ENCODE results near the gene DENND5A.
"Not testable (repeated sequence)": the region's sequence is repeated elsewhere in the genome, so short reads cannot be mapped to it uniquely, and the experiment has no call there.

The DENND5A gene

DNA sequence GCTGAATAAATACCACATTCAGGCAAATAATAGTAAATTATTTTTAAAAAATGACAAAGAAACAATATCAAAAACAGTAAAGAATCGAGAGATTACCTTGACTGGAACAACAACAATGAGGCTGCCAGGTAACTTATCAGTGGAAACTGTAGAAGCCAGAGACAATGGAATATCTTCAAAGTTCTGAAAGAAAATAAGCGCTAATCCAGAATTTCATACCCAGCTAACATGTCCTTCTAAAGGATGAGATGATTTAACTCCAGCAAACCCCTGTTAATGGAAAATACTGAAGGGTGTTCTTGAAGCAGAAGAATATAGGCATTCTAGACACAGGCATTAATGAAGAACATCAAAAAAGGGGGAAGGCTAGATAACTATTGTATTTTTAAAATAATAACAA is 153.1 kb downstream of the DENND5A start:
- intact Hi-C loops (cut with DNase I) = no loop called here
- DNase-seq = no peak

DNA sequence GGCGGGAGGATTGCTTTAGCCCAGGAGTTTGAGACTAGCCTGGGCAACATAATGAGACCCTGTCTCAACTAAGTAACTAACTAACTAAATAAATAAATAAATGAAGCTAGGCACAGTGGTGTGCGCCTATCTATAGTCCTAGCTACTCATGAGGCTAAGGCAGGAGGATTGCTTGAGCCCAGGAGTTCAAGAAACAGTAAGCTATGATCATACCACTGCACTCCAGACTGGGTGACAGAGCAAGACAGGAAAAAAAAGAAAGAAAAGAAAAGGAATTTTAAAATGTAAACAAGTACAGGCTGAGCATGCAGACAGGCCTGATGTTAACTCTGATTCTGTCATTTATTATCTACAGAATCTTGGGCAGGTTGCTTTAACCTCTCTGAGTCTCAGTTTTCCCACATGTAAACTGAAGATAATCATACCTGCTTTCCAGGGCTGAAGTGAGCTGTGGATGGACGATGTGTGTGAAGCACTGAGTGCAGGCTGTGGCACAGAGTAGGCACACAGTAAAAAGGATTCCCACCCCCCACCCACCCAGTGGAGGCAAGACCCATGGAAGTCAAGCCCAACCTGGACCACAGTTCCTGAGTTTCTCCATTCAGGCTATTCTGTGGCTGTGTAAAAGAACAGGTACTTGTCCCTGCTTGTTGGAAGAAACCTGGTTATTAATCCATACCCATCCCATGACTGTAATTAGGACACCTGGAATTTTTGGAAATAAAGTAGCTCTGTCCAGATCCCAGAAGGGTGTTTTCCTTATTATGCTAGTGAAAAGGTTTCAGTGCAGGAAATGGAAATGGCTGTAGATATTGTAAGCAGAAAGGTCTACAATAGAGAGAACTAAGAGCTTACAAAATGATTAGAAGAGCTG is 155.1 kb downstream of the DENND5A start:
- intact Hi-C loops (cut with DNase I) = no loop called here
- DNase-seq = no peak

DNA sequence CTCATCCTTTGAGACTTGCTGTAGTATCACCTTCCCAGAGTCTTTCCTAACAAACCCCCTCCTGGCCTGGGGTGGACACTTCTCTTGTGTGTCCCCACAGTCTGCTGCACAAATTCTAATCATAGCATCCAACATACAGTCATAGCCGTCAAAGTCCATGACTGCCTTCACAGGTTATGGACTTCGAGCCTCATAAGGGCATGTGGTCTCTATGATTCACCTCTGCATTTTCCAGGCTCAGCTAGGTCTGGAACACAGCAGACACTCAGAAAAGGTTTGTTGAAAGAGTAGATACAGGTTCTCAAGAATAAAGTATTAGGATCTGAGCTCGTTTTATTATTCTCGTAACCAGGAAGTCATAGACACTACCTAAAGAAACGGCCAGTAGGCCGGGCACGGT is 160.6 kb downstream of the DENND5A start:
- no peak for DNase-seq
- intact Hi-C loops (cut with DNase I) = no loop called here

DNA sequence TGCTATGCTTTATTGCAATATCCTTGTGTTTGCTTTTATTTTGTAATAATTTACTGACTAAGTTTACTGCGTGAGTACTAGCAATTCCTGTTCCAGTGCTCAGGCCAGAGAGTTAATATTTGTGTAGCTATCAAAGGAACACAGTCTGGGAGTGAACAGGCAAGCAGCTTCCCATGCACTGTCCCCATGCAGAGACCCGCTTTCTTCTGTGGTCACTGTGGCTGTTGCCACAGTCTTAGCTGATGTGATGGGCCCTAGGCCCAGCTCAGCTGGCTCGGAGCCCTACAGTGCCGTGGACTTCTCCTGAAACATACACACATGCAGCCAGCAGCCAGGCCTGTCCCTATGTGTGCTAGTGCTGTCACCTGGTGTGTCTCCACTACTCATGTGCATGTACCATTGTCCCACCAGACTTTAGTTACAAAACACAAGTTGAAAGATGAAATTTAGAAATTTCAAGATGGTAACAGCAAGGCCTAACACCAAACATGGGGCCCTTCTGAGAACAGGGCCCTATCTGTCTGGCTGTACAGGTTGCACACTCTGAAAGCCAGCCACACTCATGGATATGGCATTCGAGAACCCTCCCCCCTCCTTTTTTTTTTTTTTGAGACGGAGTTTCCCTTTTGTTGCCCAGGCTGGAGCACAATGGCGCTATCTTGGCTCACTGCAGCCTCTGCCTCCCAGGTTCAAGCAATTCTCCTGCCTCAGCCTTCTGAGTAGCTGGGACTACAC is 161.4 kb downstream of the DENND5A start:
- no peak for DNase-seq
- intact Hi-C loops (cut with DNase I) = no loop called here

DNA sequence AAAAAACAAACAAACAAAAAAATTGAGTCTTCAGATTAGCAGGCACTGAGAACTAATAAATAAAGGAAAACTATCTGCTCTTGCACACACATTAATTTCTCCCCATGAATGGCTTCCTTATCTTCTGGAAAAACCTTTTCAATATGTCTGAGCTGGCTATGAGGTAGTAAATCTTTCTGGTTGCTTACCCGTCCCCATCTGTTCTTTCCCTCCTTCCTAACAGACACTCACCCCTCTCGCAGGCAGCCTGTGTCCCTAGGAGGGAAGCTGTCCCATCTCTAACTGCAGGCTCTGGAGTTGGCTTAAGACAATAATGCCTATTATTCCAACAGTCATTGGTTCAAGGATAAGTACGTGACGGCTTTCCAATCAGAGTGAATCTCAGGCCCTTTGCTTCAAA is 165.5 kb downstream of the DENND5A start:
- intact Hi-C loops (cut with DNase I) = no loop called here
- DNase-seq = no peak

DNA sequence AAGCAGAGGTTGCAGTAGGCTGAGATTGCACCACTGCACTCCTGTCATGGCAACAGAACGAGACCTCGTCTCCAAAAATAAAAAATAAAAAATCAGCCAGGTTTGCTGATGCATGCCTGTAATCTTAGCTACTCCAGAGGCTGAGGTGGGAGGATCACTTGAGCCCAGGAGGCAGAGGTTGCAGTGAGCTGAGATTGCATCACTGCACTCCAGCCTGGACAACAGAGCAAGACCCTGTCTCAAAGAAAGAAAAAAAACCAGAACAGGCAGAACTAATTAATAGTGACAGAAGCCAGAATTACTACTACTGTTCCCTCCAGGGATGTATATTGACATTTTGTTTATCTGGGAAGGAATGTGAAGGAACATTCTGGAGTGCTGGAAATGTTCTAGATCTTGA is 166.7 kb downstream of the DENND5A start:
- intact Hi-C loops (cut with DNase I); DNase-seq: not testable (repeated sequence)

DNA sequence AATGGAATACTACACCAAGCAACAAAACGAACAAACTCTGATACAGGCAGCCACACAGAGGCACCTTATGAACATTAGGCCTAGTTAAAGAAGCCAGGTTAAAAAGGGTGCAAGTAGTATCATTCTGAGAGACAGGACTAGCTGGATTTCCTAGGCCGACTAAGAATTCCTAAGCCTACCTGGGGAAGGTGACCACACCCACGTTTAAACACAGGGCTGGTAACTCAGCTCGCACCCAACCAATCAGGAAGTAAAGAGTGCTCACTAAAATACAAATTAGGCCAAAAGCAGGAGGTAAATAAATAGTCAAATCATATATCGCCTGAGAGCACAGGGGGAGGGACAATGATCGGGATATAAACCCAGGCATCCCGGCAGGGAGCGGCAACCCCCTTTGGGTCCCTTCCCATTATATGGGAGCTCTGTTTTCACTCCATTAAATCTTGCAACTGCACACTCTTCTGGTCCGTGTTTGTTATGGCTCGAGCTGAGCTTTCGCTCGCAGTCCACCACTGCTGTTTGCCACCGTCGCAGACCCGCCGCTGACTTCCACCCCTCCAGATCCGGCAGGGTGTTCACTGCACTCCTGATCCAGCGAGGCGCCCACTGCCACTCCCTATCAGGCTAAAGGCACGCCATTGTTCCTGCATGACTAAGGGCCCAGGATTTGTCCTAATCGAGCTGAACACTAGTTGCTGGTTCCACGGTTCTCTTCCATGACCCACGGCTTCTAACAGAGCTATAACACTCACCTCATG is 167.8 kb downstream of the DENND5A start:
- peak in 1 of 10 donors; percentile 66 for DNase-seq
- intact Hi-C loops (cut with DNase I) = not testable (repeated sequence)

DNA sequence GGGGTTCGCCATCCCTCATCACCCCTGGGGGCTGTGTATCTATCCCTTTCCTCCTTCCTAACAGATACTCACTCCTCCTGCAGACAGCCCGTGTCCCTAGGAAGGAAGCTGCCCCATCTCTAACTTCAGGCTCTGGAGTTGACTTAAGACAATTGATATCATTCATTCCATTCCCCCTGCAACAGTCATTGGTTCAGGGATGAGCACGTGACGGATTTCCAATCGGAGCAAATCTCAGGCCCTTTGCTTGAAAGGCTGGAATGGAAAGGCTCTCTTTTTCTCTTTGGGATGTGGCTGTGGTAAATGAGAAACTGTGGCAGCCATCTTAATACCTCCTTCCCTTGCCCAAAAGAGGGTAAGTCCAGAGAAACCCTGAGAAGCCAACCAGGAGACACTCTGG is 168.7 kb downstream of the DENND5A start:
- no peak for DNase-seq
- intact Hi-C loops (cut with DNase I) = no loop called here

DNA sequence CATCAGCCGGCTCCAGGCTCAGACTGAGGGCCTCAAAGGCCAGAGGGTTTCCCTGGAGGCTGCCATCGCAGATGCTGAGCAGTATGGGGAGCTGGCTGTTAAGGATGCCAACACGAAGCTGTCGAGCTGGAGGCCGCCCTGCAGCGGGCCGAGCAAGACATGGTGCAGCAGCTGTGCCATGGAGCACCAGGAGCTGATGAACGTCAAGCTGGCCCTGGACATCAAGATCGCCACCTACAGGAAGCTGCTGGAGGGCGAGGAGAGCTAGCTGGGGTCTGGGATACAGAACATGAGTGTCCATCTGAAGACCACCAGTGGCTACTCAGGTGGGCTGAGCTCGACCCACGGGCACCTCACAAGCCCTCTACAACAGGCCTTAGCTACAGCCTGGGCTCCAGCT is 169.7 kb downstream of the DENND5A start:
- intact Hi-C loops (cut with DNase I) = no loop called here
- DNase-seq = no peak

DNA sequence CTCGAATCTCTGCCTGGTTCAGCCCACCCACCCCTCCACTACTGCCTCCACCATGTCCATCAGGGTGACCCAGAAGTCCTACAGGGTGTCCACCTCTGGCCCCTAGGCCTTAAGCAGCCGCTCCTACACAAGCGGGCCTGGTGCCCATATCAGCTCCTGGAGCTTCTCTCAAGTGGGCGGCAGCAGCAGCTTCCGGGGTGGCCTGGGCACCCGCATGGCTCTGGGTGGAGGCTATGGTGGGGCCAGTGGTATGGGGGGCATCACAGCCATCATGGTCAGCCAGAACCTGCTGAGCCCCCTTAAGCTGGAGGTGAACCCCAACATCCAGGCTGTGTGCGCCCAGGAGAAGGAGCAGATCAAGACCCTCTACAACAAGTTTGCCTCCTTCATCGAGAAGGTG is 170.7 kb downstream of the DENND5A start:
- no peak for DNase-seq
- intact Hi-C loops (cut with DNase I) = no loop called here

DNA sequence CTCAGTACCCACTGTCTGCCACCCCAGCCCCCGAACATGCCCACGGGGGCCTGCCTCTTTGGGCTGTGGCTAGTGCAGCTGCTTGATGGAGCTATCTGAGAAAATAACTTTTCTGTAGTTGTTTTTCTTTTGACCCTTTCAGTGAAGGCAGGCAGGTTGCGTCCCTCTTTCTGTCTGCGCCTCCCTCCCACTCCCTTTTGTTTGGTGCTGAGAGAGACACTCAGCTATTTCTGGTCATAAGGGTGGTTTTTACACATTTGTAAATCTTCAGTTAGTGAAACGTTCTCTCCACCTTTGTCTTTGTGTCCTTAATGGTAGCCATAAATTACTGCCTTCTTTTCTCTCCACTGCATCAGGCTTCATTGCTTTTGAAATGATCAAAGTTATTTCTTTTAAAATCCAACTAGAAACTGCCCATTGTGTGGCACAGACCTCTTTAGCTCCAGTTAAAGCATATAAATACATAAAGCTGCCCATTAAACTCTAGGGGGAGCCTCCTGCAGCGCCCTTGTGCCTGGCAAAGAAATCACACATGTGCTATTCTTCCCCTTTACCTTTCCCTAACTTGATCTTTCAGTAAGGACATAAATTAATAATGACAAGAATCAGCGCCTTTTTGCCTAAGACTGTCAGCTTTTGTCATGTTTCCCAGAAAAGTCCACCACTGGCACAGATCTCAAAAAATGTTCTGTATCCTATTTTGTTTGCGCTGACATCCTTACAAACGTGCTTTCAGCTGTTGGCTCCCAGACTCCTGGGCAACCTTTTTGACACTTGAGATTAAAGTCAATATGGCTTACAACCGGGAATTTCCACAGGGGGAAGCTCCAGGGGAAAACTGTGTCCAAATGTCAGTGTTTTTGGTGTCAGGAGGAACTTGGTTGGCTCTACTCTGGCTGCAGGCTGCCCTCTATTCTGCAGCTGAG is 172.0 kb downstream of the DENND5A start:
- DNase-seq = no peak
- intact Hi-C loops (cut with DNase I) = no loop called here

DNA sequence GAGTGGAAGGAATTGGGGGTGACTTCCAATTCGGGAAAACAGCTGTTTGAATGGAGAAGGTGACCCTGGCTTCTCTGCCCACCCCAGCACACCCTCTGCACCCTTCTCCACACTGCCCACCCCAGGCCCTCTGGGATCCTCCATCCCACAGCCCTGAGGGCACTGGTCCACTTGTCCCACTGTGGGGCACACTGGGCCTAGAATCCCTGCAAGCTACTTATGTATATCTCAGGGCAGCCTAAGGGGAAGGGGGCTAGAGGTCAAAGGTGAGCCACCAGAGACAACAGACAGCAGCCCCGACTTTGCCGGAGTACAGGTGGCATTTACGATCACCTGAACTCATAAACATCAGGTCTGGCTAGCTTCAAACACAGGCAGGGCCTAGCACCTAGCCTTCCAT is 173.1 kb downstream of the DENND5A start:
- intact Hi-C loops (cut with DNase I) = no loop called here
- DNase-seq = no peak

DNA sequence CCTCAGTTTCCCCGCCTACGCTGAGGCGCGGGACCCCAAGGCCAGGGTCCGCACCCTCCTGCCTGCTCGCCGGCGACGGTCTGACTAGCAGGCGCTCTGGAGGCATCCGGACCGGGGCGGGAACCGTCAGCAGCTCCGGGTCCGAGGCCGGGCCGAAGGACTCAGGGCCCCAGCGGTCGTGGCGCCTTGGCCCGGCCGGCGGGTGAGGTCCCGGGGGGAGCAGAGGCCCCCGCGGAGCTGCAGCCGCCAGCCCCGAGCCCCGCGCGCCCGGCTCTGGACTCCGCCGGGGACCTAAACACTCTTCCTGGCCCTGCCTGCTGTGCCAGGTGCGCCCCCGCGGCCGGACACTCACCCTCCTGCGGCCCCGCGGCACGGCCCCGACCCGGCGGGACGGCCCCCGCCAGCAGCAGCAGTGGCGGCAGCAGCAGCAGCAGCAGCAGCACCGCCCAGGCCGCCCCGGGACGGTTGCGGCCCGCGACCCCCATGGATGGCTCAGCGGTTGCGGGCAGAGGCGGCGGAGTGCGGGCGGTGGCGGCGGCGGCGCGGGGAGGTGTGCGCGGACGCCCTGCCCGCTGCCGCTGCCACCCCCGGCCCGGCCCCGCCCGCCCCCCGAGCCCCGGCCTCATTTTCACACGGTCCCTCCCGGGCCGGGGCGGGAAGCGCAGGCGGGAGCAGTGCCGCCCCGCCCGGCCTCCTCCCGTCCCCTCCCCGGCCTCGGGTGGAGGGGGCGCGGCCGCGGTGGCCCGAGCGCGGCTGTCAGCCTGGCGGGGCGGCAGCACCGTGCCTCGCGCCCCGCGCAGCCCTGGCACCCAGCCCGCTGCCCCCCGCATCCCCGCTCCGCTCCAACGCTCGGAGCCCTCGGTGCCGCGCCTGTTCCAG is 173.9 kb downstream of the DENND5A start, which contains the start of gene SCUBE2:
TSS of gene SCUBE2 (minus strand) at position 556 of the 879 bp plus-strand sequence. CDS start at position 485, 71 bp downstream.
- DNase-seq = peak in 1 of 10 donors; percentile 81
- intact Hi-C loops (cut with DNase I) = no loop called here

DNA sequence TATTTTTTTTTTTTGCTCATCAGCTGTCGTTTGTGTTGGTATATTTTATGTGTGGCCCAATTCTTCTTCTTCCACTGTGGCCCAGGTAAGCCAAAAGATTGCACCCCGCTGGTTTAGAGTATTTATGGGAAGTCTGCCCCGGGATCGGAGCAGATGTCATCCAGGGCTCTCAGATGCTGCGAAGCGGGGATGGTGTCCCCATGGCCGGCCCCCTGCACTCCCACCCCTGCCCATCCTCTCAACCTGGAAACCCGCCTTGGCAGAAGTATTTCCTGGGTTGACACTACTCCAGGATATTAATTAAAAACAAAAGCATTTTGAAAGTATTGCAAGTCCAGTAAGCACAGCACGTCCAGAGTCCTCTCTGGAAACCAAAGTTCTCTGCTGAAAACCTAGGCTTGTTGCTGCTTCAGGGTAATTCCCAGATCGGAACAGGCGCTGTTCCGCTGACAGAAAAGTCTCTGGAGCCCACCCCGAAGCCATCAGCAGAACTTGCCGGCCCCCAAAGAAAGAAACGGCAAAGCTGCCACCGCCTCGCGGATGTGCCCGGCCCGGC is 174.6 kb downstream of the DENND5A start:
- intact Hi-C loops (cut with DNase I) = no loop called here
- DNase-seq = no peak

DNA sequence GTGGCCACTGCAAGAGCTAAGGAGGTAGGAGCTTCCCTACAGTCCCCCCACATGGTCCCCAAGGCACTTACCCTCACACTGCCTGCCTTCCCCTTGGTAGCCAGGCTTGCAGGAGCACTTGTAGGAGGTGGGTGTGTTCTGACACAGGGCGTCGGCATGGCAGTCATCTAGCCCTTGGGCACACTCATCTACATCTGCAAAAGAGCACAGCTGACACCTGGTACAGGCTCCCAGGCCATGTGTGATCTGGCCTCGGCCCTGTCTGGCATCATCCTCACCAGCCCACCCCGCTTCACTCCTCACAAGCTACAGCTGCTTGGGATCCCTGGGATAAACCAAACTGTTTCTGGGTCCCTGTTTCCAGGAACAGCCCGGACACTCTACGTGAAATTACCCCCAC is 175.5 kb downstream of the DENND5A start:
- DNase-seq = no peak
- intact Hi-C loops (cut with DNase I) = no loop called here

DNA sequence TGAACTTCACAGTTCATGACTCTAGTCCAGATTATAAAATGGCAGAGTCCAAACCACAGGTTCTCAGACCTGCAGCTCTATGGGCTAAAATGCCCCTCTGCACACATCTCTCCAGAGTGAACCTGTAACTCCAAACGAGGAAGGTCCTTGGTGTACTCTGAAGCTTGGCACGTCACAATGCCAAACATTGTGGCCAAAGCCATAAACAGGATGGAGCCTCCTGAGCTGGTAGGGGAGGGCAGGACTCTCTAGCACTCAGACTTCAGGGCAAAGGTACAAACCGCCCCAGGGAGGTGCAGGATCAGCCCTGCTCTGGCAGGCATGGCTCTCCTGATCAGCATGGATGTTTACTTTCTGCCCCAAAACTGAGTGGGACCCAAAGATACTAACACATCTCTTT is 176.1 kb downstream of the DENND5A start:
- intact Hi-C loops (cut with DNase I) = no loop called here
- DNase-seq = no peak

Data from posterior cingulate gyrus (tissue), 11 donors.